Activated effector memory CD4-positive, alpha-beta T cell treated with Interleukin-2 at 50 U/mL for 16 hours (primary cell): ENCODE results near the gene IQCF6.
"Not testable (repeated sequence)": the region's sequence is repeated elsewhere in the genome, so short reads cannot be mapped to it uniquely, and the experiment has no call there.

Experiments
- DNase-seq: peaks from one replicate; pipeline ENCODE4 v3.0.0-alpha.2; 2020

IQCF6 gene

GRCh38 chr3:51779137-51779536 lies at the start of gene IQCF6:
IQCF6 (minus strand) TSS chr3:51779237; CDS start chr3:51779224, 13 bp downstream.
- DNase-seq: no peak

- no peak for DNase-seq
These were observed 49.3 kb upstream of the IQCF6 start for GRCh38 chr3:51828297-51828696.

- DNase-seq: no peak
These were observed 40.8 kb upstream of the IQCF6 start for GRCh38 chr3:51819709-51820406.

- DNase-seq: no peak
These were observed 40.1 kb upstream of the IQCF6 start for GRCh38 chr3:51819151-51819550.

- no peak for DNase-seq
These were observed 38.3 kb upstream of the IQCF6 start for GRCh38 chr3:51817375-51817774.

- DNase-seq: no peak
These were observed 37.7 kb upstream of the IQCF6 start for GRCh38 chr3:51816723-51817122.

- DNase-seq: no peak
These were observed 36.6 kb upstream of the IQCF6 start for GRCh38 chr3:51815614-51816013.

GRCh38 chr3:51814034-51814433 lies 35.0 kb upstream of the IQCF6 start:
- no peak for DNase-seq

GRCh38 chr3:51813539-51813938 lies 34.5 kb upstream of the IQCF6 start:
- no peak for DNase-seq

GRCh38 chr3:51808934-51809333 lies 29.9 kb upstream of the IQCF6 start:
- DNase-seq: no peak

GRCh38 chr3:51802106-51802703 lies 23.2 kb upstream of the IQCF6 start:
- DNase-seq: no peak

- DNase-seq: no peak
These were observed 21.7 kb upstream of the IQCF6 start for GRCh38 chr3:51800750-51801125.

GRCh38 chr3:51799879-51800749 lies 21.1 kb upstream of the IQCF6 start:
- DNase-seq: no peak

- DNase-seq: no peak
These were observed 19.4 kb upstream of the IQCF6 start for GRCh38 chr3:51798411-51798963.

- DNase-seq: no peak
These were observed 17.8 kb upstream of the IQCF6 start for GRCh38 chr3:51796854-51797253.

GRCh38 chr3:51794206-51794605 lies 15.2 kb upstream of the IQCF6 start:
- DNase-seq: no peak

- DNase-seq: no peak
These were observed 13.2 kb upstream of the IQCF6 start for GRCh38 chr3:51792206-51792605.

GRCh38 chr3:51789437-51789836 lies 10.4 kb upstream of the IQCF6 start:
- DNase-seq: no peak

GRCh38 chr3:51787576-51787975 lies 8.5 kb upstream of the IQCF6 start:
- DNase-seq: not testable (repeated sequence)

GRCh38 chr3:51786267-51786666 lies 7.2 kb upstream of the IQCF6 start:
- DNase-seq: no peak

- DNase-seq: no peak
These were observed 483 bp downstream of the IQCF6 start for GRCh38 chr3:51778554-51778953.

GRCh38 chr3:51777985-51778384 lies 1.1 kb downstream of the IQCF6 start:
- DNase-seq: no peak

- DNase-seq: no peak
These were observed 5.4 kb downstream of the IQCF6 start for GRCh38 chr3:51773529-51774056.
